ENCODE results near the gene ERBB2.
A peak's percentile ranks its signal among the peaks of the same experiment; 100 is the strongest.

Gene ERBB2

DNA sequence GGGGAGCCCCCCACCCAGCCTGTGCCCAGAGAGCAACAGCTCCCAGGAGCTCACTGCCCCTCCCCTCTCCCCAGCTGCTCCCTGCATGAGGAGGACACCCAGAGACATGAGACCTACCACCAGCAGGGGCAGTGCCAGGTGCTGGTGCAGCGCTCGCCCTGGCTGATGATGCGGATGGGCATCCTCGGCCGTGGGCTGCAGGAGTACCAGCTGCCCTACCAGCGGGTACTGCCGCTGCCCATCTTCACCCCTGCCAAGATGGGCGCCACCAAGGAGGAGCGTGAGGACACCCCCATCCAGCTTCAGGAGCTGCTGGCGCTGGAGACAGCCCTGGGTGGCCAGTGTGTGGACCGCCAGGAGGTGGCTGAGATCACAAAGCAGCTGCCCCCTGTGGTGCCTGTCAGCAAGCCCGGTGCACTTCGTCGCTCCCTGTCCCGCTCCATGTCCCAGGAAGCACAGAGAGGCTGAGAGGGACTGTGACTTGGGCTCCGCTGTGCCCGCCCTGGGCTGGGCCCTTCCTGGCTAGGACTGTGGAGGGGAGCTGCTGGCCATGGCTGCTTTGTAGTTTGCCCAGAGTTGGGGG lies 34.1 kb upstream of the ERBB2 start:
- DNase-seq (ENCODE audit: low read depth), result no peak

DNA sequence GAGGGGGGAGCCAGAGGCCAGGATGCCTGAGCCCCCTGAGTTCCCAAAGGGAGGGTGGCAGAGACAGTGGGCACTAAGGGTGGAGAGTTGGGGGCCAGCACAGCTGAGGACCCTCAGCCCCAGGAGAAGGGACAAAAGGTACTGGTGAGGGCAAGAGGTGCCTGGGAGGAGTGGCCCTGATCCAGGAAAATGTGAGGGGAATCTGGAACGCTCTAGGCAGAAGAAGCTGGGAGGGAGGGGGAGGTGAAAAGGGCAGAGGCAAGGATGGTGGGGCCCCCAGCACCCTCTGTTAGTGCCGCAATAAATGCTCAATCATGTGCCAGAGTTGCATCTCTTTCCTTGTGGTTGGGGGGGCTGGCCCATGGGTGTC lies 33.6 kb upstream of the ERBB2 start:
- H3K4me3 ChIP-seq (ENCODE audit: low read length), result no peak overlapping the region
- DNase-seq (ENCODE audit: low read depth), result no peak
- TF ChIP-seq, protein P1, sequence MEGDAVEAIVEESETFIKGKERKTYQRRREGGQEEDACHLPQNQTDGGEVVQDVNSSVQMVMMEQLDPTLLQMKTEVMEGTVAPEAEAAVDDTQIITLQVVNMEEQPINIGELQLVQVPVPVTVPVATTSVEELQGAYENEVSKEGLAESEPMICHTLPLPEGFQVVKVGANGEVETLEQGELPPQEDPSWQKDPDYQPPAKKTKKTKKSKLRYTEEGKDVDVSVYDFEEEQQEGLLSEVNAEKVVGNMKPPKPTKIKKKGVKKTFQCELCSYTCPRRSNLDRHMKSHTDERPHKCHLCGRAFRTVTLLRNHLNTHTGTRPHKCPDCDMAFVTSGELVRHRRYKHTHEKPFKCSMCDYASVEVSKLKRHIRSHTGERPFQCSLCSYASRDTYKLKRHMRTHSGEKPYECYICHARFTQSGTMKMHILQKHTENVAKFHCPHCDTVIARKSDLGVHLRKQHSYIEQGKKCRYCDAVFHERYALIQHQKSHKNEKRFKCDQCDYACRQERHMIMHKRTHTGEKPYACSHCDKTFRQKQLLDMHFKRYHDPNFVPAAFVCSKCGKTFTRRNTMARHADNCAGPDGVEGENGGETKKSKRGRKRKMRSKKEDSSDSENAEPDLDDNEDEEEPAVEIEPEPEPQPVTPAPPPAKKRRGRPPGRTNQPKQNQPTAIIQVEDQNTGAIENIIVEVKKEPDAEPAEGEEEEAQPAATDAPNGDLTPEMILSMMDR (conservative IDR thresholded peaks at IDR 0.05; ENCODE audit: low read depth, low read length), result no peak

More for the DNA sequence above, 34.1 kb upstream of the ERBB2 start:
- no peak overlapping the region for H3K4me3 ChIP-seq (ENCODE audit: low read length)
- TF ChIP-seq, protein P1 (conservative IDR thresholded peaks at IDR 0.05; ENCODE audit: low read depth, low read length), result peak; percentile 13

DNA sequence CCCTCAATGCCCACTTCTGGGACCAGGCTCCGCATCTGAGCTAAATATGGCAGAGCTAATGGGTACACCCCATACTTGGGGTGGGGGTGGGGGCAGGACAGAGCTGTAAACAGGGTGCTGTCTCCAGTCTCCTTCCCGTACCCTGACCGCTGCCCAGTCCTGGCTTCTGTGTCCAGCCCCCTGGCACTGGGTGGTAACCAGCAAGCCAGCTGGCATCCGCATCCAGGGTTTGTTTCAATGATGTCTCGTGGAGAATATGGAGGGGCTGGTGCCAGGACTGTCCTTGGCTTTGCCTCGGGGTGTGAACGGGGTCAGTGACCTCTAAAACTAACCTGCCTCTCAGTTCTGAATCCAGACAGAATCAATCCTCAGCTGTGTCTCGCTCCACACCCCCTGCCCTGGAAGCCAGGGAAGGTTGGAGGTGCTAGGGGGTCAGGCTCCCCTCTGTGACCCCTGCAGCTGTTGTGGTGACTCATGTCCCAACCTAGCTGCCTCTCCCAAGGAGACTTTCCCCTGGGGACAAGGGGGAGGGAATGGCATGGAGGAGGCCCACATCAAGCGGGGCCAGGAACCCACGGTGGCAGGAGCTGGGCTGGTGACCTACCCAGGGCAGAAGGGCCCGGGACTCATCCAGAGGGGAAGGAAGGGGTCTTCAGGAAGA lies 33.1 kb upstream of the ERBB2 start:
- H3K4me3 ChIP-seq (ENCODE audit: low read length), result no peak overlapping the region
- DNase-seq (ENCODE audit: low read depth), result no peak
- TF ChIP-seq, protein P1 (conservative IDR thresholded peaks at IDR 0.05; ENCODE audit: low read depth, low read length), result no peak

DNA sequence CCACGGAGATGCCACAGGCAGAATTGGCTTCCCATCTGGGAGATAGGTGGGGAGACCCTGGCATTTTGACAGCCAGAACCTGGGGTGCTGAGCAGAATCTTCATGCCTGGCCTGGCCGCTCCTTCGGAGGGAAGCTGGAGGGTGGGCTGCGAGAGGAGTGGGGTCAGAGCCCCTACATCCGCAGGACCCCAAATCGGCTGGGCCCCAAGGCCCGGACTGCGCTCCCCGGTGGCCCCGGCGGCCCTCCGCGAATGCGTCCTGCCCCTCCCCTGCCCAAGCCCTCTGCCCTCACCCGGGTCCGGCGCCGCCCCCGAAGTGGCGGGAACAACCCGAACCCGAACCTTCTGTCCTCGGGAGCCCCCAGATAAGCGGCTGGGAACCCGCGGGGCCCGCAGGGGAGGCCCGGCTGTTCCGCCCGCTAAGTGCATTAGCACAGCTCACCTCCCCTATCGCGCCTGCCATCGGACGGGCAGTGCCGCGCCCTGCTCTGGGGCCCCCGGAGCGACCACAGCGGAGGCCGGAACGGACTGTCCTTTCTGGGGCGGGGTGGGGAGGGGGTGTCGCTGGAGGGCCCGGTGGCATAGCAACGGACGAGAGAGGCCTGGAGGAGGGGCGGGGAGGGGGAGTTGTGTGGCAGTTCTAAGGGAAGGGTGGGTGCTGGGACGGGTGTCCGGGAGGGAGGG lies 32.5 kb upstream of the ERBB2 start:
- no peak for DNase-seq (ENCODE audit: low read depth)
- TF ChIP-seq, protein P1 (conservative IDR thresholded peaks at IDR 0.05; ENCODE audit: low read depth, low read length), result no peak
- H3K4me3 ChIP-seq (ENCODE audit: low read length), result no peak overlapping the region

DNA sequence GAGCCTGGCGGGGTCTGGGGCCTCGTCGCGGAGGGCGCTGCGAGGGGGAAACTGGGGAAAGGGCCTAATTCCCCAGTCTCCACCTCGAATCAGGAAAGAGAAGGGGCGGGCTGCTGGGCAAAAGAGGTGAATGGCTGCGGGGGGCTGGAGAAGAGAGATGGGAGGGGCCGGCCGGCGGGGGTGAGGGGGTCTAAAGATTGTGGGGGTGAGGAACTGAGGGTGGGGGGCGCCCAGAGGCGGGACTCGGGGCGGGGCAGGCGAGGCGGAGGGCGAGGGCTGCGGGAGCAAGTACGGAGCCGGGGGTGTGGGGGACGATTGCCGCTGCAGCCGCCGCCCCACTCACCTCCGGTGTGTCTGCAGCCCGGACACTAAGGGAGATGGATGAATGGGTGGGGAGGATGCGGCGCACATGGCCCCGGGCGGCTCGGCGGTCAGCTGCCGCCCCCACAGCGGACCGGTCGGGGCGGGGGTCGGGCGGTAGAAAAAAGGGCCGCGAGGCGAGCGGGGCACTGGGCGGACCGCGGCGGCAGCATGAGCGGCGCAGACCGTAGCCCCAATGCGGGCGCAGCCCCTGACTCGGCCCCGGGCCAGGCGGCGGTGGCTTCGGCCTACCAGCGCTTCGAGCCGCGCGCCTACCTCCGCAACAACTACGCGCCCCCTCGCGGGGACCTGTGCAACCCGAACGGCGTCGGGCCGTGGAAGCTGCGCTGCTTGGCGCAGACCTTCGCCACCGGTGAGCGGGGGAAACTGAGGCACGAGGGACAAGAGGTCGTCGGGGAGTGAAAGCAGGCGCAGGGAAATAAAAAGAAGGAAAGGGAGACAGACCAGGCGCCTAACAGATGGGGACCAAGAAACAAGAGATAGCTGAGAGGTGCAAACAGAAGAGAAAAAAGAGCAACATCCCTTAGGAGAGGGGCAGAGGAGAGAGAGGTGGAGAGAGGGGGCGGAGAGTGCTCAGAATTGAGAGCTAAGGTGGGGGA lies 31.6 kb upstream of the ERBB2 start, which contains the start of gene PNMT:
TSS of gene PNMT (plus strand) at position 509 of the 980 bp plus-strand sequence. CDS start at position 532, 23 bp downstream.
- no peak within 1 kb of the TSS for H3K4me3 ChIP-seq (ENCODE audit: low read length)
- no peak for DNase-seq (ENCODE audit: low read depth)
- TF ChIP-seq, protein P1 (conservative IDR thresholded peaks at IDR 0.05; ENCODE audit: low read depth, low read length), result peak; percentile 69

DNA sequence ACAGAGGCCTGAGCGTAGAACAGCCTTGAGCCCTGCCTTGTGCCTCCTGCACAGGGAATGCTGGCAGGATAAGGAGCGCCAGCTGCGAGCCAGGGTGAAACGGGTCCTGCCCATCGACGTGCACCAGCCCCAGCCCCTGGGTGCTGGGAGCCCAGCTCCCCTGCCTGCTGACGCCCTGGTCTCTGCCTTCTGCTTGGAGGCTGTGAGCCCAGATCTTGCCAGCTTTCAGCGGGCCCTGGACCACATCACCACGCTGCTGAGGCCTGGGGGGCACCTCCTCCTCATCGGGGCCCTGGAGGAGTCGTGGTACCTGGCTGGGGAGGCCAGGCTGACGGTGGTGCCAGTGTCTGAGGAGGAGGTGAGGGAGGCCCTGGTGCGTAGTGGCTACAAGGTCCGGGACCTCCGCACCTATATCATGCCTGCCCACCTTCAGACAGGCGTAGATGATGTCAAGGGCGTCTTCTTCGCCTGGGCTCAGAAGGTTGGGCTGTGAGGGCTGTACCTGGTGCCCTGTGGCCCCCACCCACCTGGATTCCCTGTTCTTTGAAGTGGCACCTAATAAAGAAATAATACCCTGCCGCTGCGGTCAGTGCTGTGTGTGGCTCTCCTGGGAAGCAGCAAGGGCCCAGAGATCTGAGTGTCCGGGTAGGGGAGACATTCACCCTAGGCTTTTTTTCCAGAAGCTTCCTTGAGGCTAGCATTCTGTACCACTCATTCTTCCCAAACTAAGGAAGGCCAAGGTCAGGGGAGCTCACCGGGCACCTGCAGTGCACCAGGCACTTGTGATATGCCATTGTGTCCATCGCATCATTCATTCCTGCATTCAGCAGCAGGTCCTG lies 29.7 kb upstream of the ERBB2 start:
- no peak for DNase-seq (ENCODE audit: low read depth)
- TF ChIP-seq, protein P1 (conservative IDR thresholded peaks at IDR 0.05; ENCODE audit: low read depth, low read length), result no peak
- H3K4me3 ChIP-seq (ENCODE audit: low read length), result no peak overlapping the region

Data from retinal pigment epithelial cell (primary cell).